ENCODE results near the gene ALPL. TPM values are rescaled to one million over a fixed set of nuclear protein-coding genes. Genes with fewer than 3 reads are reported as not detected.

ALPL gene
- total RNA-seq, 1 experiment from 2014 or later, result 0.31 TPM

DNA sequence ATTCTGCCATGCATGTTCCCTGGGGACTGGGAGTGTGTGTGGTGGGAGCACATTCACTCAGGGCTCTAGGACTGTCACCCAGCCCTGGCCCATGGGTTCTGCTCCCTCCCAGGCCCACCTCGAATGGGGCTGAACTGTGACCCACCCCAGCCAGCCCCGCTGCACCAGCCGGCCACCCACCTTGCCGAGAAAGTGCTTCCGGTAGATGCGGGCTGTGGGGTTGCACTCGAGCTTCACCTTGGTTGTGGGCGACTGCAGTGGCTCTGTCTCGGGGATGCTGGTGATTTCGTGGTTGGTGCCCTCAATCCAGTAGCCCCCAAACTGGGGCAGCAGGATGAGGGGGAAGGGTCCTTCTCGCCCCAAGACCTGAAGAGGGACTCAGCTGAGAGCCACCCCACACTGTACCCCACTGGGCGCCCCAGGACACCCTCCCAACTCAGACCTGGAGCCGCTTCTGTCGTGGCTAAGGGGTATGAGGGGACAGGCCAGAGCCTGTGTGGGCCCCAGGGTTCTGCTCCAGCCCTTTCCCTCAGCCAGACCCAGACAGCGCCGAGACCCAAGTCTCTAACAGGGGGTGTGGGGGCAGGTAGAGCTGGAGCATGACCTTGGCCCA is 108.0 kb downstream of the ALPL start:
- H3K27ac Mint-ChIP-seq (ENCODE audit: unreplicated experiment), result no peak overlapping the region
- intact Hi-C loops (cut with micrococcal nuclease; ENCODE audit: unreplicated experiment), result no loop called here
- no peak for TF ChIP-seq CTCF (IDR thresholded peaks at IDR 0.05; ENCODE audit: unreplicated experiment)
- H3K27me3 Mint-ChIP-seq (ENCODE audit: unreplicated experiment), result no peaks in the 10 kb centered on the region
- no TSS peak for BruUV-seq (replicated peaks)
- no peak for DNase-seq
- peaks cover 21% of the 10 kb centered on the region for H3K4me1 Mint-ChIP-seq (ENCODE audit: low read depth, unreplicated experiment)
- CTCF ChIA-PET, result no interaction called here
- no peak overlapping the region for H3K4me3 Mint-ChIP-seq (ENCODE audit: low read depth, unreplicated experiment)
- no peaks in the 10 kb centered on the region for H3K9me3 Mint-ChIP-seq (ENCODE audit: low read depth, unreplicated experiment)
- peaks cover 30% of the 10 kb centered on the region for H3K36me3 Mint-ChIP-seq (ENCODE audit: insufficient read depth, unreplicated experiment)

- DNase-seq, result no peak
- H3K27ac Mint-ChIP-seq (ENCODE audit: unreplicated experiment), result no peak overlapping the region
- peaks cover 26% of the 10 kb centered on the region for H3K36me3 Mint-ChIP-seq (ENCODE audit: insufficient read depth, unreplicated experiment)
- no peaks in the 10 kb centered on the region for H3K9me3 Mint-ChIP-seq (ENCODE audit: low read depth, unreplicated experiment)
- H3K4me1 Mint-ChIP-seq (ENCODE audit: low read depth, unreplicated experiment), result peaks cover 21% of the 10 kb centered on the region
- intact Hi-C loops (cut with micrococcal nuclease; ENCODE audit: unreplicated experiment), result no loop called here
- no peaks in the 10 kb centered on the region for H3K27me3 Mint-ChIP-seq (ENCODE audit: unreplicated experiment)
- CTCF ChIA-PET, result no interaction called here
- no TSS peak for BruUV-seq (replicated peaks)
- H3K4me3 Mint-ChIP-seq (ENCODE audit: low read depth, unreplicated experiment), result no peak overlapping the region
- TF ChIP-seq CTCF (IDR thresholded peaks at IDR 0.05; ENCODE audit: unreplicated experiment), result no peak
These were observed 108.8 kb downstream of the ALPL start for GRCh38 chr1:21618059-21618458.

- TF ChIP-seq CTCF (IDR thresholded peaks at IDR 0.05; ENCODE audit: unreplicated experiment), result no peak
- Mint-ChIP-seq H3K27ac (ENCODE audit: unreplicated experiment) (no peak overlapping the region), H3K4me1 (ENCODE audit: low read depth, unreplicated experiment) (peaks cover 26% of the 10 kb centered on the region), H3K27me3 (ENCODE audit: unreplicated experiment) (no peaks in the 10 kb centered on the region), H3K9me3 (ENCODE audit: low read depth, unreplicated experiment) (no peaks in the 10 kb centered on the region), H3K36me3 (ENCODE audit: insufficient read depth, unreplicated experiment) (peaks cover 30% of the 10 kb centered on the region), H3K4me3 (ENCODE audit: low read depth, unreplicated experiment) (no peak overlapping the region)
- CTCF ChIA-PET, result no interaction called here
- no TSS peak for BruUV-seq (replicated peaks)
- DNase-seq, result no peak
- intact Hi-C loops (cut with micrococcal nuclease; ENCODE audit: unreplicated experiment), result no loop called here
These were observed 109.5 kb downstream of the ALPL start for GRCh38 chr1:21618561-21619374.

DNA sequence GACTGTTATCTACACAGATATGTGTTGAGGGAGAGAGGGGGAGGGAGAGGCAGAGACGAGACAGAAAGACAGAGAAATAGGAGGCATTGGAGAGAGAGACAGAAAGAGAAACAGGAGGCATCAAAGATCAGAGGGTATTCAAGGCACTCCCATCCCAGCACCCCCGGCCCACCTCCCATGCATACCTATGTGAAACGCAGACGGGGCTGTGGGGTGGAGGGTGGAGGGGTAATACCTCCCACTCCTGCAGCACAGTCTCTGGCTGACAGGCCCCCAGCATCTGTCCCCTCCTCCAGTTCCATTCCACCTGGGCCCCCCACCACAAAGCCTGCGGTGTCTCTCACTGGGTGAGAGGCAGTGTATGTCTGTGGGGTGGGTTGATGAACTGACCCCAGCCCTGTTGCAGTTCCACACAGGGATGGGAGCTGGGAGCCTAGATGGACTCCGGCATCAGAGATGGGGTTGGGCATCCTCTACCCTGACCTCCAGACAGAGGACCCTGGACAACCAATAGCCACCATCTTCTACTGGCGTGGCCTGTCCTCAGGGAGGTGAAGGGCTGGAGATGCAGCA is 110.2 kb downstream of the ALPL start:
- no peaks in the 10 kb centered on the region for H3K9me3 Mint-ChIP-seq (ENCODE audit: low read depth, unreplicated experiment)
- no TSS peak for BruUV-seq (replicated peaks)
- CTCF ChIA-PET, result no interaction called here

More for the DNA sequence above, 110.2 kb downstream of the ALPL start:
- Mint-ChIP-seq H3K27me3 (ENCODE audit: unreplicated experiment) (no peaks in the 10 kb centered on the region), H3K36me3 (ENCODE audit: insufficient read depth, unreplicated experiment) (peaks cover 34% of the 10 kb centered on the region), H3K4me3 (ENCODE audit: low read depth, unreplicated experiment) (no peak overlapping the region), H3K27ac (ENCODE audit: unreplicated experiment) (no peak overlapping the region), H3K4me1 (ENCODE audit: low read depth, unreplicated experiment) (peaks cover 32% of the 10 kb centered on the region)
- no peak for TF ChIP-seq CTCF (IDR thresholded peaks at IDR 0.05; ENCODE audit: unreplicated experiment)
- no peak for DNase-seq
- intact Hi-C loops (cut with micrococcal nuclease; ENCODE audit: unreplicated experiment), result no loop called here

Data from Calu3 (cell line).